HG03378 (cell line): ENCODE measurements around the gene DLG1.

ENCODE experiments used
- ATAC-seq: cut with Tn5 transposase; IDR thresholded peaks from one replicate; pipeline ENCODE4 v1.9.1; 2021; ENCODE audit warnings: mild to moderate bottlenecking, moderate library complexity; ENCODE audit not compliant: unreplicated experiment

The DLG1 gene

DNA sequence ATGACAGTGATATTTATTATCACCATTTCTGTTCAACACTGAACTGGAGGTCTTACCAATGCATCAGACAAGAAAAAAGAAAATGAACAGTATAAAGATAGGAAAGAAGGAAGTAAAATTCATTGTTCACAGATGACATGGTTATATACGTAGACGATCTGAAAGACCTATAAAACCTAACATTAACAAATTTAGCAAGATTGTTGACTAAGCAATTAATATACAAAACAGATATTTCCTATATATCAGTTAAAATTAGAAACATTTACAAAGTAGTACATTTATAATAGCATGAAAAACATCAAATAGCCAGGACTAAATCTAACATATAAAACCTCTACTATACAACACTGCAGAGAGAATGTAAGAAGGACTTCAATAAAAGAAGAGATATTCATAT, 176.0 kb downstream of the DLG1 start:
- ATAC-seq: no peak

DNA sequence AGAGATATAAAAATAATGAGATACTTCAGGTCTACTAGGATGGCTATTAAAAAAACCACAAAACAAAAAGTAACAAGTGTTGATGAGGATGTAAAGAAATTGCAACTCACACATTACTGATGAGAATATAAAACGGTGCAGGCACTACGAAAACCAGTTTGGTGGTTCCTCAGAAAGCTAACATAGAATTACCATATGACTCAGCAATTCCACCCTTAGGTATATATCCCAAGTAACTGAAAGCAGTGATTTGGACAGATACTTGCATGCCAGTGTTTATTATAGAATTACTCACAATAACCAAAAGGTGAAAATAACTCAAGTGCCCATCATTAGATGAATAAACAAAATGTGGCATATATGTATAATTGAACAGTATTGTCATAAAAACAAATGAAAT, 181.3 kb downstream of the DLG1 start:
- ATAC-seq: no peak

DNA sequence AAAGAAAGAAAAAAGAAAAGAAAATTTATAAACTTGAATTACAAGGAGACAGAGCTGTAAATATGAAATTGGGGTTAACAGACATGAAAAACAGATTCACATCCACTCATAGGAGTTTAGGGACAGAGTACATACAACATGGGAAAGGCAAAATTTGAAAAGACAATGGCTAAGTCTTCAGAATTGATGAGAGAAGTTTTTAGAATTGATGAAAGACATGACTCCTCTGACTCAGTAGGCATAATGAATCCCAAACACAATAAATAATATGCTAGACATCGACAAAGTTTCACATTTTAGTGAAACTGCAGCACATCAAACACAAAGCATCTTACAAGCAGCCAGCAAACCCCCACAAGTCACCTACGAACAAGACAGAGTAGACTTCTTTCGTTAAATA, 184.4 kb downstream of the DLG1 start:
- ATAC-seq: no peak

DNA sequence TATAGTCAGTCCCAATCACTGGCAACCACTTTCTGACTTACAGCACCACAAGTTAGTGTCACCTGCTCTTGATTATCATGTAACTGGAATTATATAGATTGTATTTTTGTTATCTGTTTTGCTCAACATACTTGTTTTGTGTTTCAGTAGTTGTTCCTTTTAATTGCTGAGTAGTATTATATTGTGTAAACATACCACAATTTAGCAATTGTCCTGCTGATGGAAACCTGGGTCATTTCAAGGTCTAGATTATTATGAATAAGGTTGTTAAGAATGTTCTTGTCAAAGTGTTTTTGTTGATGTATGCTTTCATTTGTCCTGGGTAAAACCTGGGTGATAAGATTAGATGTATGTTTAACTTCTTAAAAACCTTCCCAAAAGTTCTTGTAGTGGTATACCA, 186.7 kb downstream of the DLG1 start:
- no peak for ATAC-seq

DNA sequence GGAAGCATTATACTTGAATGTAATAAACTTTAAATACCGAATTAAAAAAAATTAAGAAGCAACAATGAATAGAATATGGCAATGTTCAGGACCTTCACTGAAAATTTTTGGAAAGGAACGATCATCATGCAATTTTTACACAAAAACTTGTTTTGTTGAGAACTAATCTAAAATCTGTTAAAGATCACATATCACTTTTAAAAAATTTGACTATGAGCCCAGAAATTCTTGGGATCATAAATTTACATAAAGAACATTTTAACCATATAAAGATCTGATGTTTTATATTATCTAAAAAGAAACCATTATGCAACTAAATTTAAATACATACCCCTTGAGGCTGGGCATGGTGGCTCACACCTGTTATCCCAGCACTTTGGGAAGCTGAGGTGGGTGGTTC, 192.6 kb downstream of the DLG1 start:
- ATAC-seq: no peak

DNA sequence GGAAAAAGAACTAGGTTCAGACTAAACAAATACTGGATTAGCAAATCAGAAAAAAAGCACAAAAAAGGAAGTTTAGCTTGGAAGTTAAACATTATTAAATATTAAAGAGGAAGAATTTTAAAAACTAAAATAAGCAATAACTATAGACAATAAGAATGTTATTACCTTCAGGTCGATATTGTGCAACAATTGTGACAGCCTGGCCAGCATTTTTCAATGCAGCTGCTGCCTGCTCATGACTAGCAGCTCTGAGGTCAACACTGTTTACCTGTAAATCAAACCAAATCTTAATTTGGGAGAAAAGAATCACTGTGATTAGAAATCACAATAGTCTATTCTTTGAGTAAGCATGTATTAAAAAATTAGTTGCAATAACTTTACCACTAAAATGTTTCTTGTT, 193.7 kb downstream of the DLG1 start:
- ATAC-seq: no peak

DNA sequence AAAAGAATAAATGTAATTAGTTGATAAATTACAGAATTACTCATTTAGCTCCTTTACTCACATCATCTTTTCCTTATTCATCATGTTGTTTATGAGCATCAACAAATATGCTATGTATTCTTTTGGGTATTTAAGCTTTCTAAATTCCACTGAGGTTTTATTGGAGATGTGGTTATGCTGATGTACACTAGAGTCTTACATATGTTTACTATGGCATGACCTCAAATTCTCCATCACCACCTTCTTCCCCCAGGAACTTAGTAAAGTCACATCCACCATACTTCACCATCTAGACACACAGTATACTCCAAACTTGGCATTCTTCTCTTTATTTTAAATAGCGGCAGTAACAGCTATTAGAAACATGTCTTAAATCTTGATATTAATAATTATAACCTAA, 194.6 kb downstream of the DLG1 start:
- no peak for ATAC-seq

DNA sequence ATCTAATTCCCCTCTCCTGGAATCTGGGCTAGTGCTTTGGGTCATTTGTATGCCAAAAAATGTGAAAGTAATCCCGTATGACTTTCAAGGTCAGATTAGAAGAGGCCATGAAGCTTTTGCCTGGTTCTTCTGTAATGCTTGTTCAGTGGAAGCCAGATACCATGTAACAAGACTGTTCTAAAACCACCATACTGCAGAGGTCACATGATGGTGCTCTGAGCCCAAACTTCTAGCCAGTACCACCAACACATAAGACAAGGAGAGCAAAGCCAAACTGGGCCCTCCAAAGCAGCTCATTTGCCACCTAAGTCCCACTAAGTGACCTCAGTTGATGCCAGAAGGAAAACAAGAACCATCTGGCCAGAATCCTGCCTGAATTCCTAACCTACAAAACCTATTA, 204.5 kb downstream of the DLG1 start:
- no peak for ATAC-seq

DNA sequence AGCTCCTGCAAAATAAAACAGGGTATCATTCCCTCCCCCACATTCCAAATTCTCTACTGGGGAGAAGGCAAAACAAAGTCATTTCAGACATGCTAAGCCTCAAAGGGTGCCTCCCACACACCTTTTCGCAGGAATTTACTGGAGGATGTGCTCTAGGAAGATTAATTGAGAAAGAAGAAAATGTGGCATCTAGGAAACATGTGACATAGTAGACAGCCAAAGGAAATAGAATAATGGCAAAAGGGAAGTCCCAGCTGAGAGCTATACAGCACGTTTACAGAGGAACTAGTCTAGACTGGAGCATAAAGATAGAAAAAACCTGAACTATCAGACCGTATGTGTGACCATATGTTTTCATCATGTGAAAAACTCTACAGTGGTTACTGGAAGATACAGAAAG, 210.0 kb downstream of the DLG1 start:
- ATAC-seq: no peak

DNA sequence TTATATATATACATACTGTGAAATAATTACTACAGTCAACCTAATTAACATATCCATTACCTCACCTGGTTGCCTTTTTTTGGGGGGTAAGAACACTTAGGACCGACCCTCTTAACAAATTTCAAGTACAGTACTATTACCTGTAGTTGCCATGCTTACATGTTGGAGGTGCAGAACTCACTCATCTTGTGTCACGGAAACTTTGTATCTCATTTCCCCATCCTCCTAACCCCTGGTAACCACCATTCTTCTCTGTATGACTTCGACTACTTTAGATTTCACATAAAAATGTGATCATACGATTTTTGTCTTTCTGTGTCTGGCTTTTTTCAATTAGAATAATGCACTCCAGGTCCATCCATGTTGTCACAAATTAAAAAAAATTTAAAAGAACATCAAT, 213.3 kb downstream of the DLG1 start:
- no peak for ATAC-seq

DNA sequence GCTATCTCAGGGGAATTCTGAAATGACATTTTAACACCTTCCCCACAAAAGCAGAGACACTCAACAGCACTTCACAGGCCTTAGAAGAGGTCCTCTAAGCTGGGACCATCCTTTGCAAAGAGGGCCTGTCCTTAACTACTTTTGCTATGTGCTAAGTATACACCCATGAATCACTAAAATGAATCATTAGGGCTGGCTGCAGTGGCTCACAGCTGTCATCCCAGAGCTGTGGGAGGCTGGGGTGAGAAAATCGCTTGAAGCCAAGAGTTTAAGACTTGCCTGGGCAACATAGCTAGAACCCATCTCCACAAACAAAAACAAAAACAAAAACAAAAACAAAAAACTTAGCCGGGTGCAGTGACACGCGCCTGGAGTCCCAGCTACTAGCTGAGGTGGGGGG, 214.9 kb downstream of the DLG1 start:
- no peak for ATAC-seq

DNA sequence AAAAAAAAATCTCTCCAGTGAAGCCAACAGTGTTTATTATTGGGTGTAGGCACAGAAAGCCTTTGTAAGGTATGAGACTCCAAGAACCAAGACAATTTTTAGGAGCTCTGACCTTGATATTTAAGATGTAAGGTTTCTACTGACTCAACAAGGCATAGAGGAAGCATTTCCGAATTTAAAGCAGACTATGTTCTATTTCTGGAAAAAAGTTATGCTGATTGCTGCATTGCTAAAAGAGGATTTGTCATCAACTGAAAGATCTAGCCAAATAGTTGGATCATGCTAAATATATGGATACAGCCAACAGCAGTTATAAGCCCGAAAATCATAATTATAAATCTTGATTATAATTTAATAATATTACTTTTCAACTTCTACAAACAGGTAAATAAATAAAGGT, 215.5 kb downstream of the DLG1 start:
- ATAC-seq: no peak

DNA sequence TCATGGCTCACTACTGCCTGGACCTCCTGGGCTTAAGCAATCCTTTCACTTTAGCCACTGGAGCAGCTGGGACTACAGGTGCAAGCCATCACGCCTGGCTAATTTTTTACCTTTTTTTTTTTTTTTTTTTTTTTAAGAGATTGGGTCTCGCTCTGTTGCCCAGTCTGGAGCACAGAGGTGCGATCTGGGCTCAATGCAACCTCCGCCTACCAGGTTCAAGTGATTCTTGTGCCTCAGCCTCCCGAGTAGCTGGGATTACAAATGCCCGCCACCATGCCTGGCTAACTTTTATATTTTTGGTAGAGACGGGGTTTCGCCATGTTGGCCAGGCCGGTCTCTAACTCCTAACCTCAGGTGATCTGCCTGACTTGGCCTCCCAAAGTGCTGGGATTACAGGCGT, 218.1 kb downstream of the DLG1 start:
- ATAC-seq: no peak

DNA sequence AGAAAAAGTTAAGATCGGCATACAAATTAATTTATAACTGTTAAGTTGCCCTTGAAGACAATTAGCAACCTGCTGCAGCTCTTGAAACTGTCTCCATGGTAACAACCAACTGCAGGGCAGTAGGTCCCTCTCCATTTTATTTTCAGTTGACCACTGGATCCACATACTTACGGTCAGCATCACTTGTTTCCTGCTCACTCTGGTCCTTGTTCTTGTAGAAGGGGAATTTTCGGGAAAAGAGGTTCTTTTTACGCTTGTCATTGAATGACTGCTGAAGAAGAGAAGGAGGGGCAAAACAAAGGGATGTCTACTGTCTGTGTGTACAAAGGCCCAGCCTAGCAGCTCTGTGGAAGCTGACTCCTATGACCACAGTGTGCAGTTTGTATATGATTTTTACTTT, 222.0 kb downstream of the DLG1 start:
- ATAC-seq: no peak

DNA sequence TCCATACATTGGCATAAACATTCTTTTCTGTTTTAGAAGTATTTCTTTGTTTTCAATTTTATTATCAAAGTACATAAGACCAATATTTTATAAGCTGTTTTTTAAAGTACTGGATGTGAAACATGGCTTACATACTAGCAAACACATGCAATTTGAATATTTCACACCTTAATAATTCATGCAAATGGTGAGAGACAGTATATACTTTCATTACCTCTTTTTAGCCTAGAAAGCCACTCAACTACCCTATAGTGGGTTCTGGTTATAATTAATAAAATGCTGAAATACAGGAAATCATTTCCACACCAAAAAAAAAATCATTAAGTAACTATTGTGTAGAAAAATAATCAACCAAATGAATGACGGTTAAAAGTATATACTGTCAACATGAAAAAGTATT, 230.3 kb downstream of the DLG1 start:
- ATAC-seq: no peak

DNA sequence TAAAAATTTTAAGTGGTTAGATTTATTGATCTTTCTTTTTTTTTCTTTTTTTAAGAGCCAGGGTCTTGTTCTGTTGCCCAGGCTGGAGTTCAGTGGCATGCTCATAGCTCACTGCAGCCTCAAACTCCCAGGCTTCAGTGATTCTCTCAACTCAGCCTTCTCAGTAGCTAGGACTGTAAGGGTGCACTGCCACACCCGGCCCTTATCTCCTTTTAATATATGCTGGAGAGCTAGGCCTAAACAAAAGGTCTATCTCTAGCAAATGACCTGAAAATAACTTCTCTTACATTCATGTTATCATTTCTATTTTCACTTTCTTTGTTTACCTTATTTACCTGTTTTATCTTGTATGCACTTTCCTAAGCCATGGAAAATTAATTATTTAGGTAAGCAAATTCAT, 233.6 kb downstream of the DLG1 start:
- ATAC-seq: no peak

DNA sequence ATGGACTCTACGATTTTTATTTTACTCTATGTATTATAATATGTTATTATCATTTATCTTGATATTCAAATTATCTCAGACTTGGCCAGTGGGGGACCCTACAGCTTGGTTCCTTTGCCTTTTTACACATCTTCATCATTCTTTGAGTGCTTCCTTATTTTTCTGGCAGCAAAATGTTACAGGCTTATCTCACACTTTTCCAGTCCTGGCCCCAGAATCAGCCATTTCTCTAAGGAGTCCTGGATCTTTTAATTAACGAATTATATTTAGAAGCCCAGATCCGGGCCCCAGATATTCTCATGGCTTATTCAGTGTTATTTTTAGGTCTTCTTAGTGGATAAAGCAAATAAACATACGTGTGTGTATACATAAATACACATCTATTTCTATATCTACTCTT, 236.0 kb downstream of the DLG1 start:
- no peak for ATAC-seq

DNA sequence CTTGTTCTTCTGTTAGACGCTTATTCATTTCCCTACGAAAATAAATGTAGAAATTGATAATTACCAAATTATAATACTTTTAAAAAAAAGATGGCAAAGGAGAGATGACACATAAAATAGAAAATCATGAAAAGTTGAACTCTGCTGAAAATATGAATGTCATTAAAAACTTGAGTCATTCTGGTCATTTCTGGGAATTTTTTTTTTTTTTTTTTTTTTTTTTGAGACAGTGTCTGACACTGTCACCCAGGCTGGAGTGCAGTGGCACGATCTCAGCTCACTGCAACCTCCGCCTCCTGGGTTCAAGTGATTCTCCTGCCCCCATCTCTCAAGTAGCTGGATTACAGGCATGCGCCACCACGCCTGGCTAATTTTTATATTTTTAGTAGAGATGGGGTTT, 246.8 kb downstream of the DLG1 start:
- ATAC-seq: peak; percentile 14

DNA sequence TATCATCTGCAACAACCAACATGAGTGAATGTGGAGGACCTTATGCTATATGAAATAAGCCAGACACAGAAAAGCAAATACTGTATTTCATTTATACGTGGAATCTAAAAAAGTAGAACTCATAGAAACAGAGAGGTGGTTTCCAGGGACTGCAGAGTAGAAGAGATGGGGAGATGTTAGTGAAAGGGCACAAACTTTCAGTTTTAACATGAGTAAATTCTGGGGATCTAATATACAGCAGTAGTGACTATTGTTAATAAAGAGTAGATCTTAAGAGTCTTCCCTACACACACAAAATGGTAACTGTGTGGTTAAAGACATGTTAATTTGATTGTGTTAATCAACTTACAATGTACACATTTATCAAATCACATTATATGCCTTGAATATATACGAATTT, 247.9 kb downstream of the DLG1 start:
- ATAC-seq: peak; percentile 55

DNA sequence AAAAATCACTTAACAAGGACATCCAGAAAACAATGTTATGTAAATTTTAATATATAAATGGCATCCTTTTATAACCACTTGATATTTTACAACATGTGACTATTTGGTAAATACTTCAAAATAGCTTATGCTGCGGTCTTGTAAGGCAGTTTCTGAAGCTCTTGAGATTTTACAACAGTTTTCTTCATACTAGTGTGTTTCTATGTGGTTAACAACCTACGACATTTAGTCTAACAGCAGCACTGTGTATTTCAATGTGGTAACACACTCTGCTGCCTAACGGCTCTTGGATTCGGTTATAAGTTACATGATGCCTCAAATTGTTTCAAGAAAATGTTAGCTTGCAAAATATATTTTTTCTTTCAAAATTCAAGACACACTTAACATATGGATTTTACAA, 255.9 kb downstream of the DLG1 start:
- no peak for ATAC-seq

DNA sequence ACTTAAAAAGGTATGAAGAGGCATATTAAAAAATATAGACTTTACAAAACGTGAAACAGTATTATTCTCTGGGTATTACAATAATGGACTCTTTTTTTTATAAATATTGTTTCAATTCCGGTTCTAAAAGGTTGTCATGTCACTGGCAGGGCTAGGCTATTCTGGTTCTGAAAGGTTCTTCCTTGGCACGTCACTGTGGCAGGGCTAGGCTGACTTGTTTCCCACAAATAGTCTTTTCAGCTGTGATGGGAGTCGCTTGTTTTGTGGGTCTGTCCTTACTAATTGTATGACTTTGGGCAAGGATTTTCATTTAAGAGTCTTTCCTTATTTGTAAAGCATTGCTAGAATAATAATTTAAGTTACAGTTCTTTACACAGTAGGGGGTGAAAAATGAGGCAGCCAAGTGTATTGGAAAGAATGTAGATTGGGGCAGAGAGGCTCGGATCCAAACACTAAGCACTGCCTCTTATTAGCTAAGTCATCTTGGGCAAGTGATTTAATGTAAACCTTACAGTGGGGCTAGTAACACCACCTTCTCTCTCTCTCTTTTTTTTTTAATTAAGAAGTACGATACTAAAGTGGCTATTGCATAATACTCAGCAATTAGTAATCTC, 256.4 kb downstream of the DLG1 start:
- no peak for ATAC-seq

DNA sequence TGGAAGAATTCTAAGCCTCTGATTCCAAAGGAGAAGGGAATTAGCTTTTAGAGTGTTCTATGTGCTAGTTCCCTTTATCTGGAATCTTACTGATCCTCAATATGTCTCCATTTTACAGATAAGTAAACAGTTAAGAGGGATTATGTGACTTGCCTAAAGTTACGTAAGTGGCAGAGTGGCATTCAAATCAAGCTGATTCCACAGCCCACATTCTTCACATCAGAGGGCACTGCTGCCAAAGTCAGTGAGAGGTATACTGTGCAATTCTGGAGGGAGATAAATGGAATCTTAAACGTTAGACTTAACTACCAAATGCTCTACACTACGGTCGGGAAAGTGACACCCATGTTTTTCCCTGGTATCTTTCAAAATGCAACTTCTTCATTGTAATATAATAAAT, 257.8 kb downstream of the DLG1 start:
- no peak for ATAC-seq

DNA sequence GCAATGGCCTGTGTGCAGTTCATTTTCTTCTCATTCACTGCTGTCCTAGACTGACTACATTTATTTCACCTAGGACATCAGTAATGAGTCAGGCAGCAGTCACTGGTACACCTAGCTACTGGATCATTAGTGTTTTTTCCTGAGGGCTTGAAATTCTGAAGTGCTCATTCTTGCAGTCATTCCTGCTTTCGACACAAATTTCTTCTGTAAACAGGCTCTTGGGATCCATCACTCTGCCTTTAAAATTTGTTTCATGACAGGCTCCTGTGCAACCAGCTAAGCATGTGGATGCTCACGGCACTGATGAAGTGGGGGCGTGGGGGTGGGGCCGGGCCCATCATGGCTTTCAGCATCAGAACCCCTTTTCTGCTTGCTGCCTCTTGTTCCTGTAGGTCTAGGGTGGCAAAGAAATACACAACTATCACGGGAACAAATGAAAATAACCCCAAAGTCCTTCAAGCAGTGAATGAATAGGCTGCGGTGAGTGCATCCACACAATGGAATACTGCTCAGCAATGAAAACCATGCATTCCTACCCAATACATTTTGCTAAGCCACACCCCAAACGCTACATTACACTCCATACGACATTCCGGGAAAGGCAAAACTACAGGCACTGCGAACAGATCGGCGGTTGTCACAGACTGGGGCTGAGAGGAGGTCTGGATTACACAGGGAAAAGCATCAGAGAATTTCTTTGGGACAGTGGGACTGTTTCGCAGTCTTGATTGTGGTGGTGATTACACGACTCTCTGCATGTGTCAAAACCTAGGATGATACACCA, 259.5 kb downstream of the DLG1 start:
- ATAC-seq: no peak
